Heart right ventricle (tissue), 16 donors: ENCODE data around the gene C1QTNF5. TPM values are rescaled to one million over a fixed set of nuclear protein-coding genes. Genes with fewer than 3 reads are reported as not detected.

ENCODE experiments used
- ATAC-seq, 8 donors: fragments of 200-7000 bp; cut with Tn5 transposase; one replicate each; pipeline ENCODE4 v1.9.1; 2020; ENCODE audit warnings: mild to moderate bottlenecking in 8 of 8, moderate library complexity in 8 of 8, moderate number of reproducible peaks in 1 of 8
- DNase-seq, 2 donors: peaks; one replicate each; pipeline ENCODE4 v3.0.0-alpha.2; 2020
- H3K27ac ChIP-seq, 10 donors: fragments of 200-600 bp; sonication (generic) in 2 of 10; one replicate each; pipeline versions ENCODE4 v1.5.0 to v1.8.0; 2020 to 2022; ENCODE audit warnings: mild to moderate bottlenecking in 3 of 10
- H3K27me3 ChIP-seq, 7 donors: fragments of 200-600 bp; one replicate each; pipeline ENCODE4 v1.8.0; 2021 to 2022; ENCODE audit warnings: mild to moderate bottlenecking in 2 of 7
- H3K36me3 ChIP-seq, 9 donors: fragments of 200-600 bp; sonication (generic) in 1 of 9; one replicate each; pipeline versions ENCODE4 v1.5.0 to v1.8.0; 2020 to 2022; ENCODE audit warnings: mild to moderate bottlenecking in 2 of 9
- H3K4me1 ChIP-seq, 9 donors: fragments of 200-600 bp; sonication (generic) in 1 of 9; one replicate each; pipeline versions ENCODE4 v1.5.0 to v1.8.0; 2020 to 2022; ENCODE audit warnings: mild to moderate bottlenecking in 4 of 9
- H3K4me3 ChIP-seq, 10 donors: fragments of 200-600 bp; sonication (generic) in 2 of 10; one replicate each; pipeline versions ENCODE4 v1.5.0 to v1.8.0; 2020 to 2022; ENCODE audit warnings: mild to moderate bottlenecking in 7 of 10, moderate library complexity in 2 of 10
- H3K9me3 ChIP-seq, 11 donors: fragments of 200-600 bp in 10 of 11; sonication (generic) in 2 of 11; one replicate each; pipeline versions ENCODE4 v1.5.0 to v1.8.0; 2013 to 2022; ENCODE audit warnings: mild to moderate bottlenecking in 2 of 11, control low read depth in 1 of 11, moderate library complexity in 1 of 11
- CTCF ChIP-seq, 9 donors: fragments of 200-600 bp; sonication (generic) in 2 of 9; IDR thresholded peaks; one replicate each; pipeline versions ENCODE4 v1.5.0 to v1.8.0; 2021 to 2022; ENCODE audit warnings: antibody characterized with exemption in 9 of 9, mild to moderate bottlenecking in 5 of 9, moderate library complexity in 1 of 9
- WGBS, 2 donors: extraction: QIAGEN DNeasy Blood & Tissue Kit; methylation state at CpG; one replicate each; pipeline ENCODE4 v1.1.7; 2013; ENCODE audit warnings: inconsistent platforms in 1 of 2; 5-methylcytosine and 5-hydroxymethylcytosine counted together
- intact Hi-C, 10 donors: fragments of 100-400 bp; cut with DNase I; formaldehyde crosslinking; loops; one replicate each; pipeline versions ENCODE4 v1.11.1 to v1.14.2; 2022
- polyA plus RNA-seq, 2 donors: library from polyadenylated mRNA; stranded (reverse); fragments of 200-250 nt; gene quantifications; one replicate each; pipeline ENCODE4 v1.2.3, GENCODE V29; 2013
- total RNA-seq, 10 donors: library from RNA; stranded (reverse); fragmentation: NEBNext Ultra II Directional in 3 of 10; extraction: Animal tissue kit (Norgen Biotek cat#: 25700) in 3 of 10; gene quantifications; one replicate each; pipeline versions ENCODE4 v1.2.1 to v1.2.4, GENCODE V29; 2021 to 2023
- donor health status: Arrhythmogenic right ventricular cardiomyopathy.
- donor health status: ischemic (EF 13 %, LVEDD 7.1; RV severe dilation, severe dysfunction).
- donor health status: healthy with polysubstance abuse.
- donor health status: DM: no; HTN: yes; CAD: no.
- donor health status: DM: no; HTN: no; CAD: no.
- donor health status: ischemic (EF 25% LVEDD 6.9; RV normal size, moderate dysfunction).
- donor health status: ischemic (EF 25% LVEDD 5.7; RV mildly dilated, moderate dysfunction).
- donor health status: healthy.
- donor health status: DM: yes; HTN: yes; CAD: no.
- donor health status: Ischemic cardiomyopathy.
- donor health status: ischemic (EF 35%, LVEDD 5.7; RV mildly dilated, moderate dysfunction).
- donor health status: nonischemic (EF 11% LVEDD 7.7; RV severe dilation, severe dysfunction).
- donor health status: DM: yes; HTN: yes; CAD: no.
- donor health status: PGD.
- donor health status: ischemic (EF 29% LVEDD 5.4; RV normal size, mild dysfunction).
- donor health status: nonischemic (EF 23%, LVEDD 6.1; RV moderate dilation, normal function).

Gene C1QTNF5
- total and polyA plus RNA-seq, 12 donors: 11.4 to 35.7 (median 21.8) TPM

- peaks cover 23 to 78% (median 60%) of the 10 kb centered on the region in 9 donors for H3K4me1 ChIP-seq
- peak in 1 of 8 donors; percentile 14 for ATAC-seq
- no peaks in the 10 kb centered on the region for H3K9me3 ChIP-seq
- no peak for DNase-seq
- H3K27ac ChIP-seq: peak overlapping the region; percentile 82 to 98 (median 86)
- intact Hi-C loops: no loop called here
- WGBS, 2 donors: 31 to 49% methylated on average over 12 of the region's 12 CpGs
- no peak for TF ChIP-seq CTCF (IDR thresholded peaks at IDR 0.05)
- H3K27me3 ChIP-seq: no peaks in the 10 kb centered on the region
- peak overlapping the region; percentile 37 to 62 (median 48) for H3K4me3 ChIP-seq
- no peaks in the 10 kb centered on the region for H3K36me3 ChIP-seq
Measured at GRCh38 chr11:119377112-119377901, 36.6 kb upstream of the C1QTNF5 start.

- no peaks in the 10 kb centered on the region for H3K9me3 ChIP-seq
- H3K27ac ChIP-seq: peak overlapping the region; percentile 42 to 98 (median 89)
- H3K4me3 ChIP-seq: peak overlapping the region in 9 of 10 donors; percentile 15 to 62 (median 47)
- intact Hi-C loops: no loop called here
- H3K4me1 ChIP-seq: peaks cover 19 to 80% (median 60%) of the 10 kb centered on the region in 9 donors
- ATAC-seq (peak in 6 of 8 donors; percentile 6 to 34 (median 16)), DNase-seq (peak in 1 of 2 donors; percentile 60)
- WGBS, 2 donors: 44 to 52% methylated on average over 11 of the region's 11 CpGs
- no peak for TF ChIP-seq CTCF (IDR thresholded peaks at IDR 0.05)
- no peaks in the 10 kb centered on the region for H3K36me3 ChIP-seq
- no peaks in the 10 kb centered on the region for H3K27me3 ChIP-seq
Measured at GRCh38 chr11:119376197-119376847, 35.6 kb upstream of the C1QTNF5 start.

GRCh38 chr11:119375337-119376196 lies 34.9 kb upstream of the C1QTNF5 start:
- no peaks in the 10 kb centered on the region for H3K27me3 ChIP-seq
- intact Hi-C loops: loop anchor here in 3 of 10 donors (1.0 to 2.0 kb wide), 2 partner anchors 19 to 21 kb away; no protein-coding TSS in a partner anchor
- no peak for TF ChIP-seq CTCF (IDR thresholded peaks at IDR 0.05)
- WGBS, 2 donors: 25 to 39% methylated on average over 14 of the region's 14 CpGs
- peaks cover 19 to 80% (median 63%) of the 10 kb centered on the region in 9 donors for H3K4me1 ChIP-seq
- ATAC-seq (peak; percentile 50 to 79 (median 72)), DNase-seq (peak; percentile 83 to 87)
- no peaks in the 10 kb centered on the region for H3K9me3 ChIP-seq
- no peaks in the 10 kb centered on the region for H3K36me3 ChIP-seq
- peak overlapping the region in 8 of 10 donors; percentile 15 to 62 (median 52) for H3K4me3 ChIP-seq
- peak overlapping the region; percentile 42 to 98 (median 89) for H3K27ac ChIP-seq
